Choroid plexus epithelial cell (primary cell): ENCODE data around the gene PPM1H.
"Not testable (repeated sequence)": the region's sequence is repeated elsewhere in the genome, so short reads cannot be mapped to it uniquely, and the experiment has no call there.

Experiments
- DNase-seq: peaks from one replicate; pipeline ENCODE4 v3.0.0-alpha.2; 2010; ENCODE audit warnings: low read depth
- H3K4me3 ChIP-seq: 2 replicates; pipeline ENCODE4 v1.5.1; 2011; ENCODE audit warnings: low read depth, mild to moderate bottlenecking, control low read depth, low read length, moderate library complexity
- CTCF ChIP-seq: conservative IDR thresholded peaks from 2 replicates; pipeline ENCODE4 v1.5.1; 2011; ENCODE audit warnings: low read depth, mild to moderate bottlenecking, control low read depth, inconsistent platforms, low read length, moderate library complexity

The PPM1H gene

GRCh38 chr12:62895351-62895877 is 39.5 kb downstream of the PPM1H start:
- H3K4me3 ChIP-seq = no peak overlapping the region
- no peak for DNase-seq
- no peak for TF ChIP-seq CTCF

- no peak for DNase-seq
- TF ChIP-seq CTCF = no peak
- no peak overlapping the region for H3K4me3 ChIP-seq
Measured at GRCh38 chr12:62893276-62893675, 41.7 kb downstream of the PPM1H start.

GRCh38 chr12:62891805-62892549 is 43.0 kb downstream of the PPM1H start:
- H3K4me3 ChIP-seq = no peak overlapping the region
- no peak for DNase-seq
- no peak for TF ChIP-seq CTCF

- no peak overlapping the region for H3K4me3 ChIP-seq
- TF ChIP-seq CTCF = no peak
- no peak for DNase-seq
Measured at GRCh38 chr12:62888454-62889110, 46.4 kb downstream of the PPM1H start.

- DNase-seq = no peak
- no peak for TF ChIP-seq CTCF
- H3K4me3 ChIP-seq = no peak overlapping the region
Measured at GRCh38 chr12:62886796-62887195, 48.2 kb downstream of the PPM1H start.

- DNase-seq = no peak
- H3K4me3 ChIP-seq = no peak overlapping the region
- no peak for TF ChIP-seq CTCF
Measured at GRCh38 chr12:62885242-62885641, 49.7 kb downstream of the PPM1H start.

GRCh38 chr12:62884832-62885231 is 50.1 kb downstream of the PPM1H start:
- not testable (repeated sequence) for DNase-seq

More at GRCh38 chr12:62884832-62885231, 50.1 kb downstream of the PPM1H start:
- not testable (repeated sequence) for H3K4me3 ChIP-seq
